Measurements from ENCODE around the gene CATSPERD. TPM values are rescaled to one million over a fixed set of nuclear protein-coding genes. Genes with fewer than 3 reads are reported as not detected.

CATSPERD gene
- total and polyA plus RNA-seq, 9 of the 15 experiments (the other 6 are each of a cell fraction or from before 2014, with no cell fraction given) = not detected

DNA sequence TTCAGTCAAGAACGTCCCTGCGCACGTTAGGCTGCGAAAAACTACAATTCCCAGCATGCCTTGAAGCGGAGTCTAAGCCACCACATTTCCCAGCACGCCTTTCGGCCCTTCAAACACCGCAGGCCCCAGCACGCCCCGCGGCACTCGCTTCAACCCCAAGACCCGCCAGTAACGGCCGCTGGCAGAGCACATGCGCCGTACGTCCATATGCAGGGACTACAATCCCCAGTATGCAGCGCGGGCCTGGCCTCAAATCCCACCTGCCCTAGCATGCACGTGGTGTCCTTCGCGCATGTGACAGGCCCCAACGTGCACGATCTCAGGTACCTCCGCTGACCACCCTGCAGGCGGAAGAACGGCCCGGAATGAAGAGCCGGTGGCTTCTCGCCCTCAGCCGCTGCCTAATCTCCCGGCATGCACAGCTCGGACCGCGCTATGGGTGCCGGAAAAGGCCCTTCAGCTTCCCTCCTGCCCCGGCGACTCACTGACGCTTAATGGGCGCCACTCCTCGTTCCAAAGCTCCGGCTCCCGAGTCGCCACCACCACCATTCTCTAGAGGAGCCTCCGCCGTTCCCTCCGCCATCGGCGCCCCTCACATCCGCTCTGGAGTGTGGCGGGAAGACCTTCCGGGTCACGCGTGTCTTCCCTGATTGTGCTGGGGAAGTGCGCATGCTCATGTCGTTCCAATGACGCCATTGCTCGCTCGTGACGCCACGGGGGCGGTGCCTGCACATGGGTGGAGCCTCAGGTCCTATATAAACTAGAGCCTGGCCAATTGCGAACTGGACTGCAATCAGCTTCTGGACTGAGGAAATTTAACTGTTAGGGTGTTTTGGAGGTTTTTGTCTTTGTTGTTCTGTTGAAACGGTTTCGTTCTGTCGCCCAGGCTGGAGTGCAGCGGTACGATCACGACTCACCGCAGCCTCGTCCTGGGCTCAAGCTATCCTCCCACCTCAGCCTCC lies 70.4 kb downstream of the CATSPERD start, which contains the start of gene DUS3L (continued):
- TF ChIP-seq TEAD4 (IDR thresholded peaks at IDR 0.05; ENCODE audit: low read length) = 0 out of 2 replicates have a peak, but pooled peaks have one; percentile 8
- TF ChIP-seq TEAD4 (CRISPR knock-in tag; IDR thresholded peaks at IDR 0.05; ENCODE audit: borderline replicate concordance) = no peak
- TF ChIP-seq MECOM (CRISPR knock-in tag; IDR thresholded peaks at IDR 0.05) = no peak
- TF ChIP-seq ZKSCAN8 (CRISPR knock-in tag; IDR thresholded peaks at IDR 0.05) = no peak
- TF ChIP-seq XRCC3 (IDR thresholded peaks at IDR 0.05) = no peak
- TF ChIP-seq, protein P1, sequence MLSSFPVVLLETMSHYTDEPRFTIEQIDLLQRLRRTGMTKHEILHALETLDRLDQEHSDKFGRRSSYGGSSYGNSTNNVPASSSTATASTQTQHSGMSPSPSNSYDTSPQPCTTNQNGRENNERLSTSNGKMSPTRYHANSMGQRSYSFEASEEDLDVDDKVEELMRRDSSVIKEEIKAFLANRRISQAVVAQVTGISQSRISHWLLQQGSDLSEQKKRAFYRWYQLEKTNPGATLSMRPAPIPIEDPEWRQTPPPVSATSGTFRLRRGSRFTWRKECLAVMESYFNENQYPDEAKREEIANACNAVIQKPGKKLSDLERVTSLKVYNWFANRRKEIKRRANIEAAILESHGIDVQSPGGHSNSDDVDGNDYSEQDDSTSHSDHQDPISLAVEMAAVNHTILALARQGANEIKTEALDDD (IDR thresholded peaks at IDR 0.05) = no peak
- TF ChIP-seq NCOA4 (IDR thresholded peaks at IDR 0.05; ENCODE audit: partially characterized antibody) = no peak
- TF ChIP-seq DNMT1 (IDR thresholded peaks at IDR 0.05) = no peak

DNA sequence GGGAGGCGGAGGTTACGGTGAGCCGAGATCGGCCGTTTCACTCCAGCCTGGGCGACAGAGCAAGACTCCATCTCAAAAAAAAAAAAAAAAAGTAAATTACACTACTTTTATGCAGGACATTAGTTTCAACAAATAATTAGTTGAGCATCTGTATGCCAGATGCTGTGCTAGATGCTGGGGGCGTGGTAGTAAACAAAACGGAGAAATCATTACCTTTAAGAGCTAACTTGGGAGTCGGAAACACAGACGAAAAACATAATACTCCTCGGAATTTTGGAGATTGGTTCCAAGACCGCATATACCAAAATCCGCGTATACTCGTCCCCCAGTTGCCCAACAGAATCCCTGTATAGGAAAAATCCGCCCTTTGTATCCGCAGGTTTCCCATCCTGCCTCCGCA lies 71.8 kb downstream of the CATSPERD start:
- WGBS (ENCODE audit: insufficient coverage, low coverage, missing lambda C conversion rate) = 96% methylated on average over 13 of the region's 18 CpGs
- no peak overlapping the region for H3K9ac ChIP-seq (ENCODE audit: insufficient read depth in 1 of 2, low read depth in 2 of 2, low read length in 2 of 2)
- peaks cover 21% of the 10 kb centered on the region for H3K79me2 ChIP-seq (ENCODE audit: control insufficient read depth, insufficient read depth, low read length)
- no peaks in the 10 kb centered on the region for H3K9me1 ChIP-seq (ENCODE audit: control insufficient read depth, insufficient read depth, low read length)
- no peak overlapping the region for H2AFZ ChIP-seq (ENCODE audit: low read depth, low read length)
- no peak for TF ChIP-seq ZBTB8A (IDR thresholded peaks at IDR 0.05; ENCODE audit: partially characterized antibody)
- TF ChIP-seq MED1 (CRISPR knock-in tag; IDR thresholded peaks at IDR 0.05; ENCODE audit: borderline replicate concordance) = no peak
- no peak for TF ChIP-seq TFAP4 (CRISPR knock-in tag; IDR thresholded peaks at IDR 0.05; ENCODE audit: borderline replicate concordance)
- TF ChIP-seq ZNF644 (tag; IDR thresholded peaks at IDR 0.05; ENCODE audit: low read depth) = no peak
- no peak for TF ChIP-seq ESRRA (IDR thresholded peaks at IDR 0.05; ENCODE audit: borderline replicate concordance, low read depth)
- TF ChIP-seq MYNN (IDR thresholded peaks at IDR 0.05) = no peak
- TF ChIP-seq MYNN (CRISPR knock-in tag; IDR thresholded peaks at IDR 0.05) = no peak
- TF ChIP-seq RBM39 (optimal IDR thresholded peaks at IDR 0.05; ENCODE audit: low read depth, low read length) = no peak
- TF ChIP-seq, protein P2, sequence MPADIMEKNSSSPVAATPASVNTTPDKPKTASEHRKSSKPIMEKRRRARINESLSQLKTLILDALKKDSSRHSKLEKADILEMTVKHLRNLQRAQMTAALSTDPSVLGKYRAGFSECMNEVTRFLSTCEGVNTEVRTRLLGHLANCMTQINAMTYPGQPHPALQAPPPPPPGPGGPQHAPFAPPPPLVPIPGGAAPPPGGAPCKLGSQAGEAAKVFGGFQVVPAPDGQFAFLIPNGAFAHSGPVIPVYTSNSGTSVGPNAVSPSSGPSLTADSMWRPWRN (IDR thresholded peaks at IDR 0.05; ENCODE audit: low read depth) = no peak
- no peaks in the 10 kb centered on the region for H3K9me3 ChIP-seq (replicated peaks; ENCODE audit: control insufficient read depth, insufficient read depth, low read depth, low read length)
- no peak for ATAC-seq
- DNase-seq (ENCODE audit: extremely low read depth in 1 of 4, low spot score in 3 of 4) = no peak
- in situ Hi-C loops (cut with MboI) = no loop called here
- peaks cover 30% of the 10 kb centered on the region; the same call in 2 of the 3 replicates for H3K36me3 ChIP-seq (ENCODE audit: control insufficient read depth, insufficient read depth, low read length)
- H4K20me1 ChIP-seq (replicated peaks; ENCODE audit: control insufficient read depth, insufficient read depth, low read length) = 0 out of 2 replicates have a peak, but pooled peaks cover 6% of the 10 kb centered on the region
- H3K4me2 ChIP-seq (ENCODE audit: insufficient read depth, low read length) = no peak overlapping the region
- H3K27me3 ChIP-seq (ENCODE audit: control insufficient read depth in 2 of 2, insufficient read depth in 2 of 2, low read length in 2 of 2) = no peaks in the 10 kb centered on the region
- CTCF ChIA-PET (ENCODE audit: low intra/inter-chr PET ratio) = no interaction called here
- POLR2A ChIA-PET = interaction anchor here (0.6 to 2.1 kb wide), 6 partner anchors 8 to 460 kb away, joined by 3 to 13 read pairs (median 5); partner anchors contain the start of genes CATSPERD, LONP1, SAFB and SAFB2
- BruUV-seq (replicated peaks) = no TSS peak
- H3K27ac ChIP-seq (ENCODE audit: extremely low read depth, low read depth, low read length) = no peak overlapping the region
- no peak overlapping the region for H3K4me3 ChIP-seq
- peaks cover 4 to 39% of the 10 kb centered on the region in 2 experiments; a peak in 3 of 5 replicates for H3K4me1 ChIP-seq (replicated peaks in 1 of 2; ENCODE audit: control insufficient read depth in 2 of 2, insufficient read depth in 2 of 2, low read length in 2 of 2)
- no peak for FAIRE-seq
- intact Hi-C loops (cut with micrococcal nuclease) = no loop called here

Data from K562 (cell line).